ENCODE measurements around the gene COL6A6.

DNA sequence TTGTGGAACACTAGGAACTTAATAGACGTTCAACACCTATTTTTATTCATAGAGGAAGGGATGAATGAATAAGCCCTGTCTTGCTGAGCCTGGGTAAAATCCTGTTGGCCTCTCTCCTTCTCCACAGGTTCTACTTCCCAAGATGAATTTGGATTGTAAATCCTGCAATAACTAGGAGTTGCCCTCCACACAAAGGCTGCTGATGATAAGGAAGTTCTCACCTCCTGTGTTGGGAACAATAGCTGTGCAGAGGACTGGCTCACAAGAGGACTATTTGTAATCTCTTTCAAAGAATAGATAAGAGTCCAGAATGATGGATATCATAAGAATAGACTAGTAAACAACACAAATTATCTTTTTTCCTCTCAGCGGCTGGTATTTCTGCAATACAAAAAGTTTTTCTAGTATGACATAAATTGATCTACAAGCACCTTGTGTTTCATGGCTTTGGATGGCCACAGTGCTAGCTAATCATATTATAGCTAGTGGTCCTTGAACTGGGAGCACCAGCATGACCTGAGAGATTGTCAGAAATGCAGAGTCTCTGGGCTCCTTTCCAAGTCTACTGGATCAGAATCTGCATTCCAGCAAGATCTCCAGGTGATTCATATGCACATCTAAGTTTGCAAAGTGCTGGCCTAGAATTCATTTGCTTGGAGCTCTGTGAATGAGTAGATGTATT is 28.1 kb upstream of the COL6A6 start:
- TF ChIP-seq, protein P1, sequence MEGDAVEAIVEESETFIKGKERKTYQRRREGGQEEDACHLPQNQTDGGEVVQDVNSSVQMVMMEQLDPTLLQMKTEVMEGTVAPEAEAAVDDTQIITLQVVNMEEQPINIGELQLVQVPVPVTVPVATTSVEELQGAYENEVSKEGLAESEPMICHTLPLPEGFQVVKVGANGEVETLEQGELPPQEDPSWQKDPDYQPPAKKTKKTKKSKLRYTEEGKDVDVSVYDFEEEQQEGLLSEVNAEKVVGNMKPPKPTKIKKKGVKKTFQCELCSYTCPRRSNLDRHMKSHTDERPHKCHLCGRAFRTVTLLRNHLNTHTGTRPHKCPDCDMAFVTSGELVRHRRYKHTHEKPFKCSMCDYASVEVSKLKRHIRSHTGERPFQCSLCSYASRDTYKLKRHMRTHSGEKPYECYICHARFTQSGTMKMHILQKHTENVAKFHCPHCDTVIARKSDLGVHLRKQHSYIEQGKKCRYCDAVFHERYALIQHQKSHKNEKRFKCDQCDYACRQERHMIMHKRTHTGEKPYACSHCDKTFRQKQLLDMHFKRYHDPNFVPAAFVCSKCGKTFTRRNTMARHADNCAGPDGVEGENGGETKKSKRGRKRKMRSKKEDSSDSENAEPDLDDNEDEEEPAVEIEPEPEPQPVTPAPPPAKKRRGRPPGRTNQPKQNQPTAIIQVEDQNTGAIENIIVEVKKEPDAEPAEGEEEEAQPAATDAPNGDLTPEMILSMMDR (IDR thresholded peaks at IDR 0.05): no peak
- TF ChIP-seq POLR2AphosphoS5 (IDR thresholded peaks at IDR 0.05; ENCODE audit: low read depth, low read length): no peak
- no peak for TF ChIP-seq REST (IDR thresholded peaks at IDR 0.05; ENCODE audit: insufficient read depth in 1 of 2, low read depth in 2 of 2, low read length in 1 of 2)
